CD8-positive, alpha-beta memory T cell (primary cell): Measurements from ENCODE around the gene DHDDS. TPM values are rescaled to one million over a fixed set of nuclear protein-coding genes. Genes with fewer than 3 reads are reported as not detected.

Source experiments
- CTCF ChIA-PET: fragments of 350-600 bp; sonication (Branson Sonifier 250); formaldehyde crosslinking; loops from one replicate; lab custom pipeline; 2021; ENCODE audit warnings: antibody characterized with exemption; lab: Charles Lee
- POLR2A ChIA-PET: fragments of 350-600 bp; sonication (Branson Sonifier 250); formaldehyde crosslinking; loops from one replicate; lab custom pipeline; 2021; ENCODE audit warnings: antibody characterized with exemption; lab: Charles Lee
- DNase-seq, 5 donors: peaks; one replicate each; pipeline versions ENCODE4 v3.0.0 to v3.0.0-alpha.2; 2020 to 2022; ENCODE audit warnings: mixed read lengths in 1 of 5
- H3K27ac ChIP-seq: one replicate; pipeline ENCODE4 v1.7.0; 2013; ENCODE audit warnings: low read depth, mild to moderate bottlenecking, low read length, moderate library complexity
- H3K27me3 ChIP-seq: 2 replicates; pipeline ENCODE4 v1.7.0; 2013; ENCODE audit warnings: low read length, mild to moderate bottlenecking; ENCODE audit not compliant: insufficient read depth, poor library complexity, severe bottlenecking
- H3K36me3 ChIP-seq: 2 replicates; pipeline ENCODE4 v1.7.0; 2013; ENCODE audit warnings: mild to moderate bottlenecking, low read length, moderate library complexity; ENCODE audit not compliant: insufficient read depth
- H3K4me1 ChIP-seq: 2 replicates; pipeline ENCODE4 v1.7.0; 2013; ENCODE audit warnings: mild to moderate bottlenecking, low read length, moderate library complexity; ENCODE audit not compliant: insufficient read depth
- H3K4me3 ChIP-seq: 2 replicates; pipeline ENCODE4 v1.7.0; 2013; ENCODE audit warnings: mild to moderate bottlenecking, low read length
- H3K9me3 ChIP-seq: 2 replicates; pipeline ENCODE4 v1.7.0; 2013; ENCODE audit warnings: mild to moderate bottlenecking, low read length
- H3K27ac Mint-ChIP-seq, 8 donors: one replicate each; pipeline ENCODE4 v1.8.0; 2020 to 2021; ENCODE audit warnings: mixed read lengths in 8 of 8, mild to moderate bottlenecking in 6 of 8, inconsistent platforms in 3 of 8, moderate library complexity in 3 of 8
- H3K27me3 Mint-ChIP-seq, 2 donors: one replicate each; pipeline ENCODE4 v1.8.0; 2020 to 2021; ENCODE audit warnings: mixed read lengths in 2 of 2, mild to moderate bottlenecking in 1 of 2, moderate library complexity in 1 of 2
- H3K36me3 Mint-ChIP-seq, 3 donors: one replicate each; pipeline ENCODE4 v1.8.0; 2020 to 2021; ENCODE audit warnings: mixed read lengths in 3 of 3, inconsistent platforms in 1 of 3, mild to moderate bottlenecking in 1 of 3
- H3K4me1 Mint-ChIP-seq, 3 donors: one replicate each; pipeline ENCODE4 v1.8.0; 2020 to 2021; ENCODE audit warnings: mixed read lengths in 3 of 3, inconsistent platforms in 1 of 3, mild to moderate bottlenecking in 1 of 3
- H3K4me3 Mint-ChIP-seq, 7 donors: one replicate each; pipeline ENCODE4 v1.8.0; 2020 to 2021; ENCODE audit warnings: mixed read lengths in 7 of 7, mild to moderate bottlenecking in 6 of 7, moderate library complexity in 4 of 7, inconsistent platforms in 2 of 7
- H3K9me3 Mint-ChIP-seq, 5 donors: one replicate each; pipeline ENCODE4 v1.8.0; 2020 to 2022; ENCODE audit warnings: mixed read lengths in 5 of 5, mild to moderate bottlenecking in 3 of 5, moderate library complexity in 2 of 5, inconsistent platforms in 1 of 5
- polyA plus RNA-seq: library from polyadenylated mRNA; unstranded; fragments of 300-500 nt; fragmentation: Illumina TruSeq; gene quantifications from one replicate; pipeline ENCODE4 v1.2.3, GENCODE V29; 2021
- total RNA-seq, 2 experiments: library from RNA; stranded (reverse); gene quantifications; one replicate each; pipeline ENCODE4 v1.2.3, GENCODE V29; 2021

DHDDS gene
- total and polyA plus RNA-seq, 3 experiments from 2014 or later = 21.6 to 52.2 (median 47.9) TPM

DNA sequence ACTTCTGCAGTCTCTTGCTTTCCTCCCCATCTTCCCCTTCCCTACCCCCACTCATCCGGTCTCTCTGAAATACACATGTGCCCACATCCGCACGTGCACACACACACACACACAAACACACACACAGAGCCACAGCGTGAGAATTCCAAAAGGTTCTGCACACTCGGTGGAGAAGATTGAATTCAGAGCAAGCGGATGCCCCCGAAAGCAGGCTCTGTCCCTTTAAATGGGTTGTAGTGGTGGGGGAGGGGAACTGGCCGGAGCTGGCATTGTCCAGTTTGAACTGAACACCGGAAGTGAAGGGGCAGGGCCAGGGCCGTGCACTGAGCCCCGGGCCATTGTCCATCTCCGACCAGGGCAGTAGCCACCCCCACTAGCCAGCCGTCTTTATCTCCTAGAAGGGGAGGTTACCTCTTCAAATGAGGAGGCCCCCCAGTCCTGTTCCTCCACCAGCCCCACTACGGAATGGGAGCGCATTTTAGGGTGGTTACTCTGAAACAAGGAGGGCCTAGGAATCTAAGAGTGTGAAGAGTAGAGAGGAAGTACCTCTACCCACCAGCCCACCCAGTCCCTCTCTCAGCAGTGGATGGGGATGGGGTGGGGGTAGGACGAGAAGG, 22.8 kb upstream of the DHDDS start:
- no peaks in the 10 kb centered on the region for H3K9me3 ChIP-seq
- H3K4me1 Mint-ChIP-seq = peaks cover 17 to 28% (median 23%) of the 10 kb centered on the region in 3 donors
- ChIA-PET POLR2A (interaction anchor here (0.8 kb wide), 1 partner anchor 10 kb away, joined by 3 read pairs; no protein-coding TSS in a partner anchor), CTCF (no interaction called here)
- H3K36me3 ChIP-seq = no peaks in the 10 kb centered on the region
- no peaks in the 10 kb centered on the region for H3K36me3 Mint-ChIP-seq
- DNase-seq = no peak
- peak overlapping the region in 5 of 7 donors; percentile 12 to 55 (median 34) for H3K4me3 Mint-ChIP-seq
- no peak overlapping the region for H3K4me3 ChIP-seq
- peak overlapping the region in 2 of 8 donors; percentile 18 to 43 for H3K27ac Mint-ChIP-seq
- no peak overlapping the region for H3K27ac ChIP-seq
- peaks cover 53 to 65% of the 10 kb centered on the region in 2 donors for H3K27me3 Mint-ChIP-seq
- H3K4me1 ChIP-seq = peaks cover 20% of the 10 kb centered on the region
- peaks cover 0 to 2% (median 0%) of the 10 kb centered on the region in 5 donors for H3K9me3 Mint-ChIP-seq
- peaks cover 52% of the 10 kb centered on the region for H3K27me3 ChIP-seq

DNA sequence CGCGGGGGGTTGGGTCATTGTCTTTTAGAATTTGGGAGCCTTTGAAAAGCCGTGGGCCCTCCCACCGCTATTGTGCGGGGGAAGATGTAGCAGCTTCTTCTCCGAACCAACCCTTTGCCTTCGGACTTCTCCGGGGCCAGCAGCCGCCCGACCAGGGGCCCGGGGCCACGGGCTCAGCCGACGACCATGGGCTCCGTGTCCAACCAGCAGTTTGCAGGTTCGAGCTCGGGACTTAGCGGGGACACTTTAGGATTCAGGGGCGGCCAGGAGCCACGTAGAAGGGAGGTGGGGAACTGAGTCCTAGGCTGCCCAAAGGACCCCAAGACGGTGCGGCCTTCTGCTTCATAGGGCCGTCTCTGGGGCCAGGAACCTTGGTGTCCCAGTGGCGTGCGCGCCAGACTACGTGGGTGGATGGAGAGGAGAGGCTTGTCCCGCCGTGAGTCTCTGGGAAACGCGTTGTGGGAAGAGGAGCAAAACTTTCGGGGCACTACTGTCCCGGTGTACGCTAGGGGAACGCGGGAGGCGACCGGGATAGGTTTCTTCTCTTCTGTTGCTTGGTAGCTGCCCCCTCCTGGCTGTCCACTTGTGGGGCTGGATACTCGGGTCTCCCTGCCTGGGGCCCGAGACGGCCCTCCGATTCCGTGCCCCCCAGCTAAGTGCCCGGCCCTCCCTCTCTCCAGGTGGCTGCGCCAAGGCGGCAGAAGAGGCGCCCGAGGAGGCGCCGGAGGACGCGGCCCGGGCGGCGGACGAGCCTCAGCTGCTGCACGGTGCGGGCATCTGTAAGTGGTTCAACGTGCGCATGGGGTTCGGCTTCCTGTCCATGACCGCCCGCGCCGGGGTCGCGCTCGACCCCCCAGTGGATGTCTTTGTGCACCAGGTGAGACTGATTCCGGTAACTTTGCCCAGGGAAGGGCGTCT, 21.2 kb upstream of the DHDDS start, which contains the start of gene LIN28A:
Gene LIN28A (plus strand): TSS at position 112 of the 918 bp plus-strand sequence. CDS start 75 bp downstream, at position 187.
- H3K27me3 ChIP-seq = peaks cover 55% of the 10 kb centered on the region

DNA sequence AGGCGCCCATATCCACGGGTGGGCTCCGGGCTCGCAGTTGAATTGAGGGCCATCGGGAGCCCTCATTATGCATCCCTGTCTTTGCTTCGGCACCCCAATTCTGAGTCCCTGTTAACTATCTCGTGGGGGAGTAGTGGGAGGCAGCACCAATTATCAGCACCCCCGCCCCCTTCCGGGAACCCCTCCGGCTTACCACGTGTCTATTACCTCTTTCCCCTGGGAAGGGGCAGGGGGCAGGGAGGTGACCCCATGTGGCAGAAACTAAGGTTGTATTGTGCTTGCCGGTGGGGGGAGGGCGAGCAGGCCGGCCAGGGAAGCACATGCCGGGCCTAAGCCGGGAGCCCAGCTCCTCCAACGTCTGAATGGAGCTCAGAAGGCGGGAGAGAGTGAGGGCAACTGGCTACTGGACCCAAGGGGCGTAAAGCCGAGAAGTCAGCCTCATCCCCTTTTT, 20.5 kb upstream of the DHDDS start:
- peaks cover 53 to 63% of the 10 kb centered on the region in 2 donors for H3K27me3 Mint-ChIP-seq
- H3K4me1 ChIP-seq = peaks cover 20% of the 10 kb centered on the region
- no peak overlapping the region for H3K4me3 ChIP-seq
- peak overlapping the region in 1 of 7 donors; percentile 23 for H3K4me3 Mint-ChIP-seq
- DNase-seq = no peak
- H3K4me1 Mint-ChIP-seq = peaks cover 17 to 28% (median 23%) of the 10 kb centered on the region in 3 donors
- no peaks in the 10 kb centered on the region for H3K9me3 ChIP-seq
- H3K36me3 Mint-ChIP-seq = no peaks in the 10 kb centered on the region
- peaks cover 0 to 2% (median 0%) of the 10 kb centered on the region in 5 donors for H3K9me3 Mint-ChIP-seq
- H3K36me3 ChIP-seq = no peaks in the 10 kb centered on the region
- H3K27ac Mint-ChIP-seq = no peak overlapping the region
- ChIA-PET CTCF (no interaction called here), POLR2A (no interaction called here)
- no peak overlapping the region for H3K27ac ChIP-seq
- H3K27me3 ChIP-seq = peaks cover 55% of the 10 kb centered on the region

More for the DNA sequence above, 21.2 kb upstream of the DHDDS start, which contains the start of gene LIN28A:
- Histone ChIP-seq H3K36me3 (no peaks in the 10 kb centered on the region), H3K27ac (no peak within 1 kb of the TSS), H3K4me1 (peaks cover 20% of the 10 kb centered on the region), H3K4me3 (no peak within 1 kb of the TSS), H3K9me3 (no peaks in the 10 kb centered on the region)
- DNase-seq = no peak
- peaks cover 56 to 68% of the 10 kb centered on the region in 2 donors for H3K27me3 Mint-ChIP-seq
- POLR2A ChIA-PET = no interaction called here
- no peak within 1 kb of the TSS for H3K27ac Mint-ChIP-seq
- peaks cover 17 to 28% (median 23%) of the 10 kb centered on the region in 3 donors for H3K4me1 Mint-ChIP-seq
- H3K9me3 Mint-ChIP-seq = peaks cover 0 to 2% (median 0%) of the 10 kb centered on the region in 5 donors
- no peaks in the 10 kb centered on the region for H3K36me3 Mint-ChIP-seq
- CTCF ChIA-PET = interaction anchor here (0.8 kb wide), 1 partner anchor 92 kb away, joined by 4 read pairs; no protein-coding TSS in a partner anchor
- peak within 1 kb of the TSS in 1 of 7 donors; percentile 23 for H3K4me3 Mint-ChIP-seq

DNA sequence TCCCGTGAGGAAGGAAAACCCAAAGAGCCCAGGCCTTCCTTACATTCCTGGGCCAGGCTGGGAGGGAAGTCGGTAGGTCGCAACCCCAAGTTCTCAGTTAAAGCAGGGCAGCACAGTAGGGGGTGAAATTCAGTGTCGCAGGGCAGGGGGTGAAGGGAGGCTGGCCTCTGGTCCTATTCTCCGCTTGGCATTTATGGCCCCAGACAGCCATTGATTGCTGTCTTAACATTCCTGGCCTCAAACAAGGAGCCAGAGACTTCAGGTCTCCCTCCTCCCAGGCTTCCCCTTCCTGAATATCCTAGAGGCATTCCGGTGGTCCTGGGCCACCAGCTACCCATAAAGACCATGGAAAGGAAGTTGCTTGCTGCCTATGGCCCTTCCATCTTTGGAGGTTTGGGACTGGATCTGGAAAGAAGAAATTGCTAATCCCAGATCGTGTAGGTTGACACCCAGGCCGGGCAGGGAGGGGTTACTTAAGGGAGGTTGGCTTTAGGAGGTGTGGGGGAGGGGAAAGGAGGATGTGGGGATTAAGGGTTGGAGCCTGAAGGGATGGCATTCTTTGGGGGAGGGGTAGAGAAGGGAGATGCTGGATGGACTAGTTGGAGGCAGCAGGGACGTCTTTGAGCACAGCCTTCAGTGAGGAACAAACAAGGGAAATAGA, 19.8 kb upstream of the DHDDS start:
- no peak overlapping the region for H3K27ac ChIP-seq
- H3K9me3 ChIP-seq = no peaks in the 10 kb centered on the region
- peaks cover 20% of the 10 kb centered on the region for H3K4me1 ChIP-seq
- no peaks in the 10 kb centered on the region for H3K36me3 ChIP-seq
- no peaks in the 10 kb centered on the region for H3K36me3 Mint-ChIP-seq
- H3K4me3 ChIP-seq = no peak overlapping the region
- CTCF ChIA-PET = interaction anchor here (0.8 to 1.1 kb wide), 3 partner anchors 11 to 136 kb away, joined by 3 read pairs; no protein-coding TSS in a partner anchor
- H3K27ac Mint-ChIP-seq = peak overlapping the region in 1 of 8 donors; percentile 30
- H3K4me1 Mint-ChIP-seq = peaks cover 17 to 28% (median 23%) of the 10 kb centered on the region in 3 donors
- POLR2A ChIA-PET = no interaction called here
- H3K27me3 Mint-ChIP-seq = peaks cover 53 to 63% of the 10 kb centered on the region in 2 donors
- peak overlapping the region in 1 of 7 donors; percentile 63 for H3K4me3 Mint-ChIP-seq
- DNase-seq = no peak
- peaks cover 55% of the 10 kb centered on the region for H3K27me3 ChIP-seq
- H3K9me3 Mint-ChIP-seq = peaks cover 0 to 2% (median 0%) of the 10 kb centered on the region in 5 donors

DNA sequence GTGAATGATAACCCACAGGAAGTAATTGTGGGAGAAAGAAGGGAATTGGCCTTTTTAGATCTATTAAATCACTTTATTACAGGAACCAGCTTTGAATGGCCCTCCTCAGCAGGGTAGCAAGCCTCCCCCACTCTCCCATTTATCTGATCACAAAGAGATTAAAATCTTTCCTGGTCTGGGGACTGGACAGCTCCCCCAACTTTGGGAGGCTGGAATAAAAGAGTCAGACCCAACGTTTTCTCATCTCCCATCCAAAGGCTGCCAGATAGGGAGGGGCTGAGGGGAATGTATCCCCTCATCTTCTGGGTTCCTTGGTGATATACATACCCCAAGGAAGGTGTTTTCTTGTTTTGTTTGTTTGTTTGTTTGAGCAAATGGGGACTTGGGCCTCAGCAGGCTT, 19.1 kb upstream of the DHDDS start:
- no peak overlapping the region for H3K27ac ChIP-seq
- no peak for DNase-seq
- H3K4me3 Mint-ChIP-seq = no peak overlapping the region
- ChIA-PET CTCF (interaction anchor here (0.8 to 1.1 kb wide), 3 partner anchors 11 to 137 kb away, joined by 3 read pairs; no protein-coding TSS in a partner anchor), POLR2A (no interaction called here)
- H3K4me1 Mint-ChIP-seq = peaks cover 17 to 28% (median 23%) of the 10 kb centered on the region in 3 donors
- H3K27ac Mint-ChIP-seq = peak overlapping the region in 1 of 8 donors; percentile 41
- peaks cover 53 to 63% of the 10 kb centered on the region in 2 donors for H3K27me3 Mint-ChIP-seq
- H3K36me3 Mint-ChIP-seq = no peaks in the 10 kb centered on the region
- H3K36me3 ChIP-seq = no peaks in the 10 kb centered on the region
- peaks cover 55% of the 10 kb centered on the region for H3K27me3 ChIP-seq
- peaks cover 20% of the 10 kb centered on the region for H3K4me1 ChIP-seq
- H3K4me3 ChIP-seq = no peak overlapping the region
- H3K9me3 ChIP-seq = no peaks in the 10 kb centered on the region
- peaks cover 0 to 2% (median 0%) of the 10 kb centered on the region in 5 donors for H3K9me3 Mint-ChIP-seq

DNA sequence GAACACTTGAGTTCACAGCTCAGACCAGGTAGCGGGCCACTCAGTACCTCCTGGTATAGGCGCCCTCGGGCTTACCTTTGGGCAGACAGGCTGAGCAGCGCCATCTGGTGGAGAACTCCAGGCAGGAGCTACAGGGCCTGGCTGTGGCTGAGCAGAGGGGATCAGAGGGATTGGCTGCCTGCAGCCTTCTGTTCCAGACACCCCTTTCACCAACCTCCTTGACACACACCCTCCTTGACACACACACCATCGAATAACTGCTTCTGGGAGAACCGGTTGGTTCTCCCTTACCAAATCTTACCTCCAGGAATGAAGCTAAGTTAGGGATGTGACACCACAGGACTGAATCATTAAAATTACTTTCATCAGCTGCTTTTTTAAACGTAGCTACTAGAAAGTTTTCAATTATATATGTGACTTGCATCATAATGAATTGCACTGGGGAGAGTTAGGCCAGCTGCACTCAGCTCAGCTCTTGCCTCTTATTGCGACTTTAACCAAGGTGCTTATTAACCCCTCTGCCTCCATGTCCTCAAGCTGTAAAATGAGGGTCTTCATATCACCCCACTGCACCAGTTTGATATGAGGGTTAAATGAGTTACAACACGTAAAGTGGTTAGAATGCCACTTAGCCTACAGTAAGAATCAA, 14.9 kb upstream of the DHDDS start:
- peaks cover 21 to 35% of the 10 kb centered on the region in 2 donors for H3K27me3 Mint-ChIP-seq
- POLR2A ChIA-PET = interaction anchor here (0.5 to 1.1 kb wide), 7 partner anchors 15 to 313 kb away, joined by 3 to 6 read pairs (median 4); partner anchors contain the start of genes DHDDS and PDIK1L
- no peak overlapping the region for H3K27ac ChIP-seq

More for the DNA sequence above, 14.9 kb upstream of the DHDDS start:
- H3K9me3 Mint-ChIP-seq = peaks cover 0 to 2% (median 0%) of the 10 kb centered on the region in 5 donors
- H3K4me3 ChIP-seq = no peak overlapping the region
- no peaks in the 10 kb centered on the region for H3K4me1 ChIP-seq
- H3K4me1 Mint-ChIP-seq = peaks cover 0 to 1% (median 0%) of the 10 kb centered on the region in 3 donors
- peak overlapping the region in 1 of 8 donors; percentile 66 for H3K27ac Mint-ChIP-seq
- peak; percentile 70 to 88 (median 75) for DNase-seq
- H3K4me3 Mint-ChIP-seq = no peak overlapping the region
- no peaks in the 10 kb centered on the region for H3K9me3 ChIP-seq
- CTCF ChIA-PET = interaction anchor here (0.6 to 4.6 kb wide), 61 partner anchors 9 to 619 kb away, joined by 3 to 42 read pairs (median 5); partner anchors contain the start of genes CD52, CEP85, DHDDS and HMGN2
- peaks cover 20% of the 10 kb centered on the region for H3K27me3 ChIP-seq
- H3K36me3 ChIP-seq = no peaks in the 10 kb centered on the region
- no peaks in the 10 kb centered on the region for H3K36me3 Mint-ChIP-seq
